HG02588 (cell line): ENCODE results near the gene TSPAN18.

ENCODE experiments used
- ATAC-seq: cut with Tn5 transposase; IDR thresholded peaks from one replicate; pipeline ENCODE4 v1.9.1; 2021; ENCODE audit warnings: mild to moderate bottlenecking, moderate library complexity; ENCODE audit not compliant: unreplicated experiment

TSPAN18 gene

GRCh38 chr11:44906649-44907048, 179.9 kb downstream of the TSPAN18 start:
- no peak for ATAC-seq

- no peak for ATAC-seq
Measured at GRCh38 chr11:44909557-44909956, 182.8 kb downstream of the TSPAN18 start.

- no peak for ATAC-seq
Measured at GRCh38 chr11:44910591-44910990, 183.8 kb downstream of the TSPAN18 start.

DNA sequence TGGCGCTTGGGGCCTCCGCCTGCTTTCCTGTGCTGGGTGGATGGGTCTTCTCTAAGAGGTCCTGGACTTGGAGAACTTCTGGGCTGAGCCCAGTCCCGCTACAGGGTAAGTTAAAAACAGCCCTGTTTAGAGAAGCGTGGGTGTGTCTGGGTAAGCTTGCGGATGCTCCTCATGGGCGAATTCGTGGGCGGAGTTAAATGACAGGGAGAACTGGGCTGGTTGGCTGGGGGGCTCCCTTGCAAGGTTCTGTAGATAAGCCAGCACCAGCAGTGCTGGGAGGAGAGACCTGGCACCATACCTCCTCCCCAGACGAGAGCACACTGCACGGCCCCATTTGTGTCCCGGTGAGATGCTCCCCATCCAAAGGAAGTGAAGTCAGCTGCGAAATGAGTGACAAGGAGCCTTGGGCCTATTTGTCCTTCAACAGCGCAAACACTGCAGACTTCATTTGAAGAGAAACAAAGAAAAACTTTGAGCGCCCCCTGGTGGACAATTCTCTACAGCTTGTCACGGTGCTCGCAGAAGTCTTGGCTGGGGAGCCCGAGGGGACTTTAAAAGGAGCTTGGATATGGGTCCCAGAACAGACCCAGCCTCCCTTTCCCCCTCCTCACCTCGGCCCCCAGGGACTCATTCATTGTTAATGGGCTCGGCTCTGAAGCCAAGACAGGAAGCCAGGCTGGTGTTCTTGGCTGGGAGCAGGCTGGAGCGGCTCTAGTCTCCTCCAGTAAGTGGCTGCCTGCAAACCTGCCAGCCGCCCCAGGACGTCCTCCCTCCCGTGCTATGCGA, 184.5 kb downstream of the TSPAN18 start:
- ATAC-seq: no peak

DNA sequence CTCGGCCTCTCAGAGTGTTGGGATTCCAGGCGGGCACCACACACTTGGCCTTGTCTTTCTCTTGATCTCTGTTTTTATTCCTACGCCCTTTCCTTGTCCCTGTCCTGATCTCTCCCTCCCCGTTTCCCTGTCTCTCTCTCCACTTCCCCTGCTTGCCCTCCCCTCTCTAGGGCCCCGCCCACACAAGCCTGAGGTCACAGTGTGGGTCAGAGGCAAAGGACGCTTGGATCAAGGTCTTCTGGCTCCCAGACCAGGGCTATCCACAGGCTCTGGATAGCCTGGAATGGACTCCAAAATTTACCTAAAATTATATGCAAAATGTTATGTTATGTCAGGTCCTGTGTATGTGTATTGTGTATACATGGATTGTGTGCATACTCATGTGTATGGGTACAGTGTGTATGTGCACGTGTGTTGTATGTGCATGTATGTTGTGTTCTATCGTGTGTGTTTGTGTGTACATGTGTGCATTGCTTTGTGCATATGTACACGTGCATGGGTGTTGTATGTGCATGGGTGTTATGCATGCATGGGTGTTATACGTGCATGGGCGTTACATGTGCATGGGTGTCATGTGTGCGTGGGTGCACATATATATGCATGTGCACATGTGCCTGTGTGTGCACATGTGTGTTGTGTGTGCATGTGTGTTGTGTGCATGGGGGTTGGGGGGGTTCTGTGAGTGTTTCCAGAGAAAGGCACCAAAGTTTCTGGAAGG, 185.7 kb downstream of the TSPAN18 start:
- ATAC-seq: no peak

- ATAC-seq: no peak
Measured at GRCh38 chr11:44913502-44913901, 186.7 kb downstream of the TSPAN18 start.

DNA sequence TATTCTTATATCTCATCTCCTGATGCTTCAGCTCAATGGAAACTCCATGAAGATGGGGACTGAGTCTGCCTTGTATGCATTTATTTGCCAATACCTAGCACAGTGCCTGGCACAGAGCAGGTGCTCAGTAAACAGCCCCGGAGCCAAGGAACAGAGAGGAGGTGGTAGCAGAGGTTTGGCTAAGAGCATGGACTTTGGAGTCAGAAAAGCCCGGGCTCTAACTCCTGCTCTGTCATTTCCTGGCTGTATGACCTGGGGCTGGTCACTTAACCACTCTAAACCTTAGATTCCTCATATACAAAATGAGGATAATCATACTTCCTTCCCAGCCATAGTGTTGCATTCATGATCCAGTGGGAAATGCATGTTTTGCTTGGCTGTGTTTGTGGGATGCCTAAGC, 187.3 kb downstream of the TSPAN18 start:
- ATAC-seq: no peak

GRCh38 chr11:44915004-44915403, 188.2 kb downstream of the TSPAN18 start:
- ATAC-seq: no peak

DNA sequence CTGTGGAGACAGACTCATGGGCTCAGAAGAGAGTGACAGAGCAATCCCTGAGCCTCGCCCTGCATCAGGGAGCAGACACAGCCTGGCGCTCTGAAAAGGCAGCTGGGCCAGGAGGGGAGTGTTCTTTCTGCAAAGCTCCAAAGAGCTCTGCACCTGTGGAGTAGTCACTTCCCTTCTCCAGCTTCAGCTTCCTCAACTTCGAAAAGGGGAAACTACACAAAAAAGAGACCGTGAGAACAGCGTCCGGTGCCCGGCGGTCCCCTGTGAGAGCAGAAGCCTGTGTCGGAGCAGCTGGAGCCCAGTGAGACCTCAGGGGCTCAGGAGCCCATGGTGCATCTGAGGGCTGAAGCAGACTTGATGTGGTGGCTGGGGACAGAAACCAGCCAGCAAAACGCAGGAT, 188.9 kb downstream of the TSPAN18 start:
- no peak for ATAC-seq

DNA sequence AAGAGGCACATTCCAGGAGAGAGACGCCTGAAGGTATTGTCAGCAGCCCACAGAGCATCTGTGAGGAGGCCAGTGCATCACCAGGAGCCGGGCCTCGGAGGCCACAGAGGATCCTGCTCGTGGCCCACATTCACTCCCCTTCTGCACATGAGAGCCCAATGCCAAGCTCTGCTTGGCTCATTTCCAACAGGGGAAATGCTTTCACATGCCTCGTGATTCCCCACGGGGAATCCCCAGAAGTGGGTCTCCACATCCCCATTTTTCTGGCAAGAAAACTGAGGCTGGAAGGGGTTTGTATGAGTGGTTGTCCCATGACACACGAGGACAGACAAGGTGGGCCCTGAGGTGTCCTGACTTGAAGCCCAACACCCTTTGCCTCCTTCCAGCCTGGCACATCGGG, 189.6 kb downstream of the TSPAN18 start:
- ATAC-seq: no peak

GRCh38 chr11:44916801-44917385, 190.1 kb downstream of the TSPAN18 start:
- no peak for ATAC-seq

DNA sequence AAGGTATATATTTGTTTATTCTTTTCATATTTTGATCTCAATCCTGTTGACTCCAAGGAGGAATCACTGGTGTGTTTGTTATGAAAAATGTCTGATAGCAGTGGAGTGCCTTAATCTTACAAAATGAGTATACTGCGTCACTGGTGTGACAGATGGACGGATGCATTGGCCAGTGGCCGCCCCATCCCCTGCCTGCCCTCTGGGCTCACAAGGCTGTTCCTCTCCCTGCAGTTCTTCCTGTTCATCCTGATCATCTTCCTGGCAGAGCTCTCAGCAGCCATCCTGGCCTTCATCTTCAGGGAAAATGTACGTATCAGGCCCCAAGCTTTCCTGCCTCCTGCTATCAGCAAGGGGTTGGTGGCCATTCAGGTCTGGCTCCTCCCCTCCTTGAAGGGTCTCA, 191.0 kb downstream of the TSPAN18 start:
- ATAC-seq: no peak

- ATAC-seq: no peak
Measured at GRCh38 chr11:44920451-44920850, 193.7 kb downstream of the TSPAN18 start.

- ATAC-seq: no peak
Measured at GRCh38 chr11:44923115-44923514, 196.4 kb downstream of the TSPAN18 start.

DNA sequence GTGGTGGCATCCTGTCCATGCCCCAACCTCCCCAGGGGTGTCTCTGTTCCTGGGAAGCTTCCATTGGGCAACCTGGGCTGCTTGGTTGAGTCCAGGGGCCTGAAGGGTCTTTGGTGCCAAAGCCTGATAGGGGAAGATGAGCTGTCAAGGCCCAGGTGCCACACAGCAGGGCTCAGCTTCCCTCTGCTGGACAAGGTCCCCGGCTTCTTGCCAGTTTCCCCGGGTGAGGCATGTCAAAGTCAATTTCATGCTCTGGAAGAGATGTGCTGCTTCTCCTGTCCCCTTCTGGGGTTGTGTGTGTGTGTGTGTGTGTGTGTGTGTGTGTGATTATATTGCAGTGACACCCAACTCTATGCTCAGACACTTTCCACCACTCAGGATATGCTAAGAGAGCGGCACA, 197.0 kb downstream of the TSPAN18 start:
- ATAC-seq: no peak

- ATAC-seq: no peak
Measured at GRCh38 chr11:44926036-44926435, 199.3 kb downstream of the TSPAN18 start.

GRCh38 chr11:44927174-44927661, 200.5 kb downstream of the TSPAN18 start:
- ATAC-seq: no peak

DNA sequence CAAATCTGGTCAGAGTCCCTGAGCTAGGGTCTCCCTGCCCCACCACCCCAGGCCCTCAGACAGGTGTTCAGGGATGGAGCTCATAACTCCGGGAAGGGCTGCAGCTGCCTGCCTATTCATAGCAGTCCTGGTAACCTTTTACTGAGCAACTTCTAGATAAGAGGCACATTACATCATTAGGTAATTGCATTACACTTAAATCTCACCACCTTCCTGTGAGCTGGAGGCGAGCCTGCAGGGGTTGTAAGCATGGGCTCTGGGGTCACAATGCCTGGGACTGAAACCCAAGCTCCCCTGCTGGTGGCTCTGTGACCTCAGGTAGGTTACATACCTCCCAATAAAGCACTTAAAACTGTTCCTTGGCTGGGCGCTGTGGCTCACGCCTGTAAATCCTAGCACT, 201.4 kb downstream of the TSPAN18 start:
- no peak for ATAC-seq

DNA sequence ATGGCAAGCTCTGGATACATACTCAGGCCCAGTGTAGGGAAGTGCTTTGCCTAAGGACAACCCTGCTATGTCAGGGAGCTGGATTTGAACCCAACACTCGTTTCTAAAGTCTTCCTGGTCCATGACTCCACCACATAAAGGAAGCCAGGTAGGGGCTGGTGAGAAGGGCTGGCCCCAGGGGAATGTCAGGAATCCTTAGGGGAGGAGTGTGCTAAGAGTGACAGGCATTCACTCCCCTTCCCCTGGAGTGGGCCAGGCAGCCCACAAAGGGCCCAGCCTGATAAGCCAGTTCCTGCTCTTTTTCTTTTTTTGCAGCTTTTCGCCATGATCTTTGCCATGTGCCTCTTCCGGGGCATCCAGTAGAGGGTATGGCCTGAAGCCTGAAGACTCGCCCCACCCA, 202.1 kb downstream of the TSPAN18 start:
- no peak for ATAC-seq

GRCh38 chr11:44930588-44931302, 204.0 kb downstream of the TSPAN18 start:
- no peak for ATAC-seq

- ATAC-seq: no peak
Measured at GRCh38 chr11:44931466-44931865, 204.7 kb downstream of the TSPAN18 start.
